Spleen (tissue), 11 donors: ENCODE data around the gene LCOR. TPM values are rescaled to one million over a fixed set of nuclear protein-coding genes. Genes with fewer than 3 reads are reported as not detected.

ENCODE experiments used
- DNase-seq: peaks from one replicate; pipeline ENCODE4 v3.0.0-alpha.2; 2020
- H3K27ac ChIP-seq, 8 donors: fragments of 200-600 bp; sonication (generic) in 7 of 8; 1 replicate in 4 of 8; 2 replicates in 4 of 8; pipeline versions ENCODE4 v1.5.0 to v1.8.0; 2016 to 2021; ENCODE audit warnings: inconsistent platforms in 4 of 8, mild to moderate bottlenecking in 4 of 8, moderate library complexity in 1 of 8
- H3K27me3 ChIP-seq, 7 donors: fragments of 200-600 bp; sonication (generic) in 6 of 7; replicated peaks in 1 of 7; 1 replicate in 4 of 7; 2 replicates in 3 of 7; pipeline versions ENCODE4 v1.5.0 to v1.8.0; 2016 to 2021; ENCODE audit warnings: inconsistent platforms in 3 of 7, mild to moderate bottlenecking in 1 of 7
- H3K36me3 ChIP-seq, 6 donors: fragments of 200-600 bp; sonication (generic) in 5 of 6; 1 replicate in 4 of 6; 2 replicates in 2 of 6; pipeline versions ENCODE4 v1.5.0 to v1.8.0; 2016 to 2021; ENCODE audit warnings: inconsistent platforms in 2 of 6
- H3K4me1 ChIP-seq, 6 donors: fragments of 200-600 bp; sonication (generic) in 5 of 6; 1 replicate in 3 of 6; 2 replicates in 3 of 6; pipeline versions ENCODE4 v1.5.0 to v1.8.0; 2016 to 2021; ENCODE audit warnings: inconsistent platforms in 3 of 6
- H3K4me3 ChIP-seq, 8 donors: fragments of 200-600 bp; sonication (generic) in 7 of 8; 1 replicate in 4 of 8; 2 replicates in 4 of 8; pipeline versions ENCODE4 v1.5.0 to v1.8.0; 2016 to 2021; ENCODE audit warnings: inconsistent platforms in 4 of 8, mild to moderate bottlenecking in 4 of 8, moderate library complexity in 2 of 8
- H3K9me3 ChIP-seq, 8 donors: fragments of 200-600 bp; sonication (generic) in 7 of 8; 1 replicate in 4 of 8; 2 replicates in 4 of 8; pipeline versions ENCODE4 v1.5.0 to v1.8.0; 2016 to 2021; ENCODE audit warnings: inconsistent platforms in 4 of 8
- POLR2A ChIP-seq, 3 donors: fragments of 450-650 bp; IDR thresholded peaks; one replicate each; pipeline ENCODE4 v1.5.1; 2017; ENCODE audit warnings: antibody characterized with exemption in 3 of 3, mild to moderate bottlenecking in 1 of 3
- POLR2AphosphoS5 ChIP-seq, 3 donors: sonication (generic); formaldehyde crosslinking; IDR thresholded peaks; one replicate each; pipeline ENCODE4 v1.5.1; 2017; ENCODE audit warnings: antibody characterized with exemption in 3 of 3
- WGBS, 5 donors: extraction: QIAGEN DNeasy Blood & Tissue Kit in 3 of 5; methylation state at CpG; one replicate each; pipeline versions ENCODE4 v1.1.5 to v1.1.7; 2013 to 2018; 5-methylcytosine and 5-hydroxymethylcytosine counted together
- intact Hi-C: fragments of 100-400 bp; cut with DNase I; formaldehyde crosslinking; loops from one replicate; pipeline ENCODE4 v1.15.0; 2023; ENCODE audit warnings: low total_unique reads
- polyA plus RNA-seq, 3 donors: library from polyadenylated mRNA; stranded (reverse); fragments of 200-250 nt; gene quantifications; one replicate each; pipeline ENCODE4 v1.2.1, GENCODE V29; 2013
- total RNA-seq, 7 donors: library from RNA; depleted of rRNA in 3 of 7; stranded (reverse); fragments of >200 nt in 3 of 7; fragmentation: NEBNext Ultra II Directional in 4 of 7; extraction: Animal tissue kit (Norgen Biotek cat#: 25700) in 4 of 7; gene quantifications; one replicate each; pipeline versions ENCODE4 v1.1.0 to v1.2.1, GENCODE V29; 2016 to 2021
- TF ChIP-seq, protein P1 (sequence below), 11 experiments: fragments of 200-600 bp in 7 of 11; fragments of 450-650 bp in 4 of 11; sonication (generic) in 4 of 11; IDR thresholded peaks in 8 of 11; conservative IDR thresholded peaks in 3 of 11; 1 replicate in 7 of 11; 2 replicates in 4 of 11; pipeline versions ENCODE4 v1.4.0 to v1.8.0; 2016 to 2021; ENCODE audit warnings: antibody characterized with exemption in 11 of 11, inconsistent platforms in 4 of 11, mild to moderate bottlenecking in 1 of 11
- donor health status: healthy with polysubstance abuse.
- donor health status: DM: no; HTN: no; CAD: no; lungs with moderate emphysema.
- donor health status: DM: no; HTN: no; CAD: no.
- donor health status: Bipolar disorder and iron deficiency.
- donor health status: healthy.
- donor health status: DM: no; HTN: no; CAD: no.
- donor health status: DM: yes; HTN: yes; CAD: no.

The LCOR gene
- total and polyA plus RNA-seq, 10 donors: 2.2 to 105 (median 47.0) TPM

DNA sequence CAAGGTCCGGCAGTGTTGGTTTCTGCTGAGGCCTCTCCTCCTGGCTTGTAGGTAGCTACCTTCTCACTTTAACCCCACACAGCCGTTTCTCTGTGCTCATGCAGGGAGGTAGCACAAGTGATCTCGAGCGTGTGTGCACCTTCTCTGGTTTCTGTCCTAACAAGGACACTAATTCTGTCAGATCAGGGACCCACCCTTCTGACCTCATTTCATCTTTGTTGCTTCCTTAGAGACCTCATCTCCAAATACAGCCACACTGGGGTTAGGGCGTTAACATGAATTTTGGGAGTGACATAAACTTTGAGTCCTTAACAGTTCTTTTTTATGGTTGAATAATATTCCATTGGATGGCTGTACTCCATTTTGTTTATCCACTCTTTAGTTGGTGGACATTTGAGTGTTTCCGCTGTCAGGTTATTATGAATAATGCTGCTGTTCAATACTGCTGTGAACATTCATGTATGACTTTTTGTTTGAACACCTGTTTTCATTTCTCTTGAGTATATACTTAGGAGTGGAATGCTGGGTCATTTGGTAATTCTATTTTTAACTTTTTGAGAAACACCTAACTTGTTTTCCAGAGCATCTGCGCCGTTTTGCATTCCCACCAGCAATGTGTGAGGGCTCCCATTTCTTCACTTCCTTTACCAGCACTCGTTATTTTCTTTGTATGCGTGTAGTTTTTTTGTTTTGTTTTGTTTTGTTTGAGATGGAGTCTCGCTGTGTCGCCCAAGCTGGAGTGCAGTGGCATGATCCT, 57.5 kb downstream of the LCOR start:
- Histone ChIP-seq H3K4me3 (no peak overlapping the region), H3K4me1 (peaks cover 0 to 51% (median 10%) of the 10 kb centered on the region in 6 donors), H3K36me3 (peaks cover 0 to 57% (median 2%) of the 10 kb centered on the region in 6 donors), H3K9me3 (peaks cover 0 to 20% (median 14%) of the 10 kb centered on the region in 8 donors), H3K27ac (peak overlapping the region in 3 of 8 donors; percentile 25 to 70 (median 47)), H3K27me3 (no peaks in the 10 kb centered on the region)
- intact Hi-C loops: no loop called here
- no peak for TF ChIP-seq POLR2A (IDR thresholded peaks at IDR 0.05)
- TF ChIP-seq, protein P1, sequence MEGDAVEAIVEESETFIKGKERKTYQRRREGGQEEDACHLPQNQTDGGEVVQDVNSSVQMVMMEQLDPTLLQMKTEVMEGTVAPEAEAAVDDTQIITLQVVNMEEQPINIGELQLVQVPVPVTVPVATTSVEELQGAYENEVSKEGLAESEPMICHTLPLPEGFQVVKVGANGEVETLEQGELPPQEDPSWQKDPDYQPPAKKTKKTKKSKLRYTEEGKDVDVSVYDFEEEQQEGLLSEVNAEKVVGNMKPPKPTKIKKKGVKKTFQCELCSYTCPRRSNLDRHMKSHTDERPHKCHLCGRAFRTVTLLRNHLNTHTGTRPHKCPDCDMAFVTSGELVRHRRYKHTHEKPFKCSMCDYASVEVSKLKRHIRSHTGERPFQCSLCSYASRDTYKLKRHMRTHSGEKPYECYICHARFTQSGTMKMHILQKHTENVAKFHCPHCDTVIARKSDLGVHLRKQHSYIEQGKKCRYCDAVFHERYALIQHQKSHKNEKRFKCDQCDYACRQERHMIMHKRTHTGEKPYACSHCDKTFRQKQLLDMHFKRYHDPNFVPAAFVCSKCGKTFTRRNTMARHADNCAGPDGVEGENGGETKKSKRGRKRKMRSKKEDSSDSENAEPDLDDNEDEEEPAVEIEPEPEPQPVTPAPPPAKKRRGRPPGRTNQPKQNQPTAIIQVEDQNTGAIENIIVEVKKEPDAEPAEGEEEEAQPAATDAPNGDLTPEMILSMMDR (IDR thresholded peaks at IDR 0.05 in 8 of 11, conservative IDR thresholded peaks at IDR 0.05 in 3 of 11): no peak
- no peak for TF ChIP-seq POLR2AphosphoS5 (IDR thresholded peaks at IDR 0.05)
- no peak for DNase-seq
- 85 to 90% (median 87%) methylated on average over 12 of the region's 12 CpGs for WGBS, 5 donors

DNA sequence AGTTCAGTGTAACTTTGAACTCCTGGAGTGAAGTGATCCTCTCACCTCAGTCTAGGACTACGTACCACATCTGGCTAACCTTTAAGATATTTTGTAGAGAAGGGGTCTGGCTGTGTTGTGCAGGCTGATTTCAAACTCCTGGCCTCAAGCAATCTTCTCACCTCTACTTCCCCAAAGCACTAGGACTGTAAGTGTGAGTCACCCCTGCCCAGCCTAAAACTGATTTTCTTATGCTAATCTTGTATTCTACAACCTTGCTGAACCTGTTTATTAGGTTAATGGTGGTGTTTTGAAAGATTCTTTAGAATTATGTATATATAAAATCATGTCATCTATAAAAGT, 58.0 kb downstream of the LCOR start:
- WGBS, 5 donors: 80 to 95% (median 85%) methylated on average over 1 of the region's 1 CpG

DNA sequence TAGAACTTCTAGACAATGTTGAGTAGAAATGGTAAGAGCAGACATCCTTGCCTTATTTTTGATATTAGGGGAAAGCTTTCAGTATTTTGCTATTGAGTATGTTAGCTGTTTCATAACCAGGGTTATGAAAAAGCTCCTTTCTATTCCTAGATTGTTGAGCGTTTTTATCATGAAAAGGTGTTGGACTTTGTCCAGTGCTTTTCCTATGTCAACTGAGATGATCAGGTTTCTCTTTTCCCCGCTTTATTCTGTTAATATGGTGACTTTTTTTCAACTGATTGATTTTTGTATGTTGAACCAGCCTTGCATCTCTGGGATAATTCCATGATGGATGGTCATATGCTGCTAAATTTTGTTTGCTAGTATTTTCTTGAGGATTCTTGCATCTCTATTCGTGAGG, 58.5 kb downstream of the LCOR start:
- H3K27ac ChIP-seq: peak overlapping the region in 2 of 8 donors; percentile 47 to 70
- H3K4me1 ChIP-seq: peaks cover 0 to 44% (median 7%) of the 10 kb centered on the region in 6 donors
- DNase-seq: no peak
- no peak for TF ChIP-seq POLR2A (IDR thresholded peaks at IDR 0.05)
- peaks cover 0 to 20% (median 14%) of the 10 kb centered on the region in 8 donors for H3K9me3 ChIP-seq
- no peaks in the 10 kb centered on the region for H3K27me3 ChIP-seq
- WGBS, 5 donors: 85 to 91% (median 86%) methylated on average over 3 of the region's 3 CpGs
- H3K4me3 ChIP-seq: no peak overlapping the region
- peaks cover 0 to 51% (median 2%) of the 10 kb centered on the region in 6 donors for H3K36me3 ChIP-seq
- intact Hi-C loops: no loop called here

More for the DNA sequence above, 58.0 kb downstream of the LCOR start:
- peak overlapping the region in 3 of 8 donors; percentile 25 to 70 (median 47) for H3K27ac ChIP-seq
- H3K9me3 ChIP-seq: peaks cover 0 to 20% (median 14%) of the 10 kb centered on the region in 8 donors
- H3K27me3 ChIP-seq: no peaks in the 10 kb centered on the region
- TF ChIP-seq POLR2A (IDR thresholded peaks at IDR 0.05) (no peak), POLR2AphosphoS5 (IDR thresholded peaks at IDR 0.05) (no peak)
- TF ChIP-seq, protein P1 (IDR thresholded peaks at IDR 0.05 in 8 of 11, conservative IDR thresholded peaks at IDR 0.05 in 3 of 11): no peak
- peaks cover 0 to 46% (median 7%) of the 10 kb centered on the region in 6 donors for H3K4me1 ChIP-seq
- no peak overlapping the region for H3K4me3 ChIP-seq
- intact Hi-C loops: no loop called here
- peaks cover 0 to 52% (median 2%) of the 10 kb centered on the region in 6 donors for H3K36me3 ChIP-seq
- DNase-seq: no peak

DNA sequence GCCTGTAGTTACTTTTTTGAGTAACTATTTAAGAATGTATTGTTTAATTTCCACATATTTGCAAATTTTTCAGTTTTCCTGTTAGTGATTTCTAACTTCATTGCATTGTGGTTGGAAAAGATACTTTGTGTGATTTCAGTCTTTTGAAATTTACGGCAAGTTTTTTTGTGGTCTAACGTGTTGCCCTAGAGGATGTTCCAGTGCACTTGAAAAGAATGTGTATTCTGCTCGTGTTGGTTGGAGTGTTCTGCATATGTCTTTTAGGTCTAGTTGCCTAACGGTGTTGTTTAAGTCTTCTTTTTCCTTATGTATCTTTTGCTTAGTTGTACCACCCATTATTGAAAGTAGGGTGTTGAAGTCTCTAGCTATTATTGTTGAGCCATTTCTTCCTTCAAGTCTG, 59.7 kb downstream of the LCOR start:
- H3K4me1 ChIP-seq: peaks cover 0 to 50% (median 14%) of the 10 kb centered on the region in 6 donors
- H3K27me3 ChIP-seq: no peaks in the 10 kb centered on the region
- intact Hi-C loops: no loop called here
- H3K9me3 ChIP-seq: peaks cover 0 to 20% (median 14%) of the 10 kb centered on the region in 8 donors
- no peak for TF ChIP-seq POLR2AphosphoS5 (IDR thresholded peaks at IDR 0.05)
- no peak for TF ChIP-seq POLR2A (IDR thresholded peaks at IDR 0.05)
- TF ChIP-seq, protein P1 (IDR thresholded peaks at IDR 0.05 in 8 of 11, conservative IDR thresholded peaks at IDR 0.05 in 3 of 11): no peak
- DNase-seq: no peak
- 40 to 69% (median 68%) methylated on average over 4 of the region's 4 CpGs for WGBS, 5 donors
- no peak overlapping the region for H3K27ac ChIP-seq
- H3K4me3 ChIP-seq: no peak overlapping the region
- peaks cover 0 to 38% (median 2%) of the 10 kb centered on the region in 6 donors for H3K36me3 ChIP-seq
